NT2/D1 (cell line): ENCODE data around the gene ZNF174.

ENCODE experiments used
- DNase-seq: peaks from one replicate; pipeline ENCODE4 v3.0.0-alpha.2; 2011; ENCODE audit warnings: low read depth, low spot score
- H3K27me3 ChIP-seq: 2 replicates; pipeline ENCODE4 v1.6.0; 2011; ENCODE audit warnings: mild to moderate bottlenecking; ENCODE audit not compliant: insufficient read length, insufficient read depth
- H3K36me3 ChIP-seq: 2 replicates; pipeline ENCODE4 v1.6.1; 2011; ENCODE audit warnings: mild to moderate bottlenecking, low read length, mixed read lengths; ENCODE audit not compliant: insufficient read depth, insufficient read length
- H3K4me1 ChIP-seq: 2 replicates; pipeline ENCODE4 v1.5.1; 2011; ENCODE audit not compliant: insufficient read depth, insufficient read length
- H3K4me3 ChIP-seq: 2 replicates; pipeline ENCODE4 v1.5.1; 2011; ENCODE audit warnings: low read depth; ENCODE audit not compliant: insufficient read length
- H3K9ac ChIP-seq: 2 replicates; pipeline ENCODE4 v1.6.0; 2011; ENCODE audit warnings: low read depth; ENCODE audit not compliant: insufficient read length
- H3K9me3 ChIP-seq: 2 replicates; pipeline ENCODE4 v1.5.1; 2011; ENCODE audit warnings: mild to moderate bottlenecking, low read length; ENCODE audit not compliant: insufficient read depth
- SUZ12 ChIP-seq: IDR thresholded peaks from 2 replicates; pipeline ENCODE4 v1.6.1; 2011; ENCODE audit not compliant: insufficient read length, insufficient read depth; ENCODE audit errors: extremely low read depth
- YY1 ChIP-seq: IDR thresholded peaks from 2 replicates; pipeline ENCODE4 v1.6.1; 2011; ENCODE audit not compliant: insufficient read length, insufficient read depth
- ZNF274 ChIP-seq: IDR thresholded peaks from 2 replicates; pipeline ENCODE4 v1.6.1; 2011; ENCODE audit warnings: mild to moderate bottlenecking, low read depth, low read length

Gene ZNF174

DNA sequence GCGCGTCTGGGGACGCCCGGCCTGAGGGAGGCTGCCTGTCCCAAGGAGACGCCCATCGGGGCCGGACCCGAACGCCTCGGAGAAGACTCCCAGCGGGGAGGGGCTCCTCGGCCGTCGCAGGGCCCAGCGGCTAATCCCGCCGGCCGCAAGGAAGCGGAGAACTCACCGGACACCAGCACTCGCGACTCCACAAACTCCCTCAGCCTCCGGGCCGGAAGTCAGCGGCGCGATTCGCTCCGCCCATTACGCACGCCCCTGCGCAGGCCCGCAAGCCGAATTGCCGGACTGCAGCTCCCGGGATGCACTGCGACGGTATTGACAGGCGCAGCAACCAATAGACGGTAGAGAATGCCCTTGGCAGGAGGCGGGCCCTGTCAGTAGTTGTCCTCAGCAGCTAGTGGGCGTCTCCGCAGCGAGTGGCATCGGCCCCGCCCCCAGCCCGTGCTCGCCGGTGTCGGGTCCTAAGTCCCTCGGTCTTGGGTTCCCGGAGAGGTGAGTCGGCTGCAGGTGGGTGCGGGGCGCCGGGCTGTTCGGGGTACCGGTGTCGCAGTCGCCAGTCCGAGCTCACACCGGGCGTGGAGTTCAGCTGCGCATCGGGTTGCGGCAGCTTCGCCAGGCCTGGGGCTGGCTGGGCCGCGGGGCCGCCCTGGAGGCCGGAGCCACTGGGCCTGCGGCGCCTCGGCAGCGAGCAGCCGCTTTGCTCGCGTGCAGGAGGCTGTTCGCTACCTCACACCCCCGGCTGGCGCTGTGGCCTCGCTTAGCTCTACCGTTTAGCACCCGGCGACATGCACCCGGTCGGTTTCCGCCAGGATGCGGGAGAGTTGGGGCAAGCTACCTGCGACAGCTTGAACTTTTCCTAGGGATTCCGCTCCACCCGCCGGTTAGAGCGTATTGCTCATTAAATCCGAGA is at the start of gene ZNF174, which contains the start of gene ZSCAN32:
Gene ZNF174 (plus strand): TSS at position 437 of the 910 bp plus-strand sequence. CDS start 790 bp downstream, outside the sequence.
Gene ZSCAN32 (minus strand): TSS at position 226 of the 910 bp plus-strand sequence. CDS start 3,447 bp downstream, outside the sequence.
- H3K36me3 ChIP-seq, result peaks cover 62% of the 10 kb centered on the region

DNA sequence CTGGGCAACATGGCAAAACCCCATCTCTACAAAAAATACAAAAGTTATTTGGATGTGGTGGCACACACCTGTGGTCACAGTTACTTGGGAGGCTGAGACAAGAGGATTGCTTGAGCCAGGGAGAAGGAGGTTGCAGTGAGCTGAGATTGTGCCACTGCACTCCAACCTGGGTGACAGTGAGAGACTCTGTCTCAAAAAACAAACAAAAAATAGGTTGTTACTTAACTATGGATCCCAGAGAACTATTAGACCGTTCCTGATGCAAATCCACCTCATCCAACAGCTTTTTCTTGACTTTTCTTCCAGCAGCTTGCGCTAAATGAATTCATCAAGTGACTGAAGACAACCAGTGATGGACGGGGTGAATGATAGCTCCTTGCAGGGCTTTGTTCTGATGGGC is 45.4 kb upstream of the ZNF174 start, which contains the start of gene OR2C1:
Gene OR2C1 (plus strand): TSS at position 301 of the 400 bp plus-strand sequence. CDS start 52 bp downstream, at position 353.
- no peaks in the 10 kb centered on the region for H3K36me3 ChIP-seq
- TF ChIP-seq ZNF274 (no peak), YY1 (no peak), SUZ12 (no peak)
- no peaks in the 10 kb centered on the region for H3K9me3 ChIP-seq
- H3K4me1 ChIP-seq, result no peaks in the 10 kb centered on the region
- no peak within 1 kb of the TSS for H3K9ac ChIP-seq
- peak within 1 kb of the TSS; percentile 3 for H3K4me3 ChIP-seq
- H3K27me3 ChIP-seq, result peaks cover 2% of the 10 kb centered on the region
- no peak for DNase-seq

More for the DNA sequence above, at the start of gene ZNF174, which contains the start of gene ZSCAN32:
- Histone ChIP-seq H3K4me1 (no peaks in the 10 kb centered on the region), H3K27me3 (no peaks in the 10 kb centered on the region), H3K4me3 (peak within 1 kb of the TSS; percentile 89), H3K9ac (peak within 1 kb of the TSS; percentile 95), H3K9me3 (peaks cover 34% of the 10 kb centered on the region)
- DNase-seq, result peak; percentile 99
- TF ChIP-seq SUZ12 (no peak), YY1 (no peak), ZNF274 (no peak)

DNA sequence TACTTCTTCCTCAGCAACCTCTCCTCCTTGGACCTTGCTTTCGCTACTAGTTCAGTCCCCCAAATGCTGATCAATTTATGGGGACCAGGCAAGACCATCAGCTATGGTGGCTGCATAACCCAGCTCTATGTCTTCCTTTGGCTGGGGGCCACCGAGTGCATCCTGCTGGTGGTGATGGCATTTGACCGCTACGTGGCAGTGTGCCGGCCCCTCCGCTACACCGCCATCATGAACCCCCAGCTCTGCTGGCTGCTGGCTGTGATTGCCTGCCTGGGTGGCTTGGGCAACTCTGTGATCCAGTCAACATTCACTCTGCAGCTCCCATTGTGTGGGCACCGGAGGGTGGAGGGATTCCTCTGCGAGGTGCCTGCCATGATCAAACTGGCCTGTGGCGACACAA is 44.9 kb upstream of the ZNF174 start:
- no peak for DNase-seq
- H3K4me1 ChIP-seq, result no peaks in the 10 kb centered on the region
- no peaks in the 10 kb centered on the region for H3K9me3 ChIP-seq

DNA sequence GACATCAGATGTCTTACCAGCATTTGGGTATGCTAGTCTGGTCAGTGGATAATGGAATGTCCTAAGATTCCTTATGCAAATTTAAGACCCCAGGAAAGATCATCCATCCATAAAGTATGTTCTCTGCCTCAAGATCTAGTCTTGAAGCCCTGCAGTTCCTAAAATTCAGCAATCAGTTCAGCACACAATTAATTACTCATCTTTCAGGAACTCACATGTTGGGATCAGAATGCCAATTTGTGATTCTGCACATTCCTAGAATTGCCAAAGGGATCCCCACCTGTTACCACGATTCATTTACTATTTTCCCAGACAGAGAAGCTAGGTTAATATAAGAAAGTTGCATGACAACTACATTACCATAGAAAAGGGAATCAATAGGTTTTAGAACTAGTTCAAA is 42.1 kb upstream of the ZNF174 start:
- Histone ChIP-seq H3K4me1 (no peaks in the 10 kb centered on the region), H3K4me3 (no peak overlapping the region), H3K9me3 (no peaks in the 10 kb centered on the region), H3K36me3 (no peaks in the 10 kb centered on the region), H3K9ac (no peak overlapping the region), H3K27me3 (peaks cover 6% of the 10 kb centered on the region)
- DNase-seq, result no peak
- TF ChIP-seq SUZ12 (no peak), YY1 (no peak), ZNF274 (no peak)

More for the DNA sequence above, 44.9 kb upstream of the ZNF174 start:
- peaks cover 5% of the 10 kb centered on the region for H3K27me3 ChIP-seq
- H3K9ac ChIP-seq, result no peak overlapping the region
- H3K36me3 ChIP-seq, result no peaks in the 10 kb centered on the region
- H3K4me3 ChIP-seq, result peak overlapping the region; percentile 3
- TF ChIP-seq SUZ12 (no peak), ZNF274 (no peak), YY1 (no peak)

DNA sequence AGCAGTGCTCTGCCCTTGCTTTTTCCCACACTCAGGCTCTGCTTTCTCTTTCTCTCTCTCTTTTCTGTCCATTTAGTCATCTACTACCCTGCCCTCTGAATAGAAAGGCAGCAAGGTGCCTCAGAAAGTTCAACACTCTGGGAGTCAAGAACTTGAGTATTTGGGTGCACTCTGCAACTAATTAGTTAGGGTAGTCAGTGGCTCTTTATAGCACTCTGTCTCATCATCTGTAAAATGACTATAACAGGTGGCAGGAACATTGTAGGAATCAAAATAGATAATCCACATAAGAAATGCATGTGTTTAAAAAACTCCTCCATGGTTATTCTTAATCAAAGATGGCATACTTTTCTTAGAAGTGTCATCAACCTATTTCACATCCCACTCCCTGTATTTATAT is 38.1 kb upstream of the ZNF174 start:
- Histone ChIP-seq H3K9ac (no peak overlapping the region), H3K36me3 (no peaks in the 10 kb centered on the region), H3K9me3 (no peaks in the 10 kb centered on the region; the same call in 1 of the 2 replicates), H3K27me3 (peaks cover 4% of the 10 kb centered on the region), H3K4me3 (no peak overlapping the region), H3K4me1 (no peaks in the 10 kb centered on the region)
- TF ChIP-seq YY1 (no peak), ZNF274 (no peak), SUZ12 (no peak)
- DNase-seq, result no peak

DNA sequence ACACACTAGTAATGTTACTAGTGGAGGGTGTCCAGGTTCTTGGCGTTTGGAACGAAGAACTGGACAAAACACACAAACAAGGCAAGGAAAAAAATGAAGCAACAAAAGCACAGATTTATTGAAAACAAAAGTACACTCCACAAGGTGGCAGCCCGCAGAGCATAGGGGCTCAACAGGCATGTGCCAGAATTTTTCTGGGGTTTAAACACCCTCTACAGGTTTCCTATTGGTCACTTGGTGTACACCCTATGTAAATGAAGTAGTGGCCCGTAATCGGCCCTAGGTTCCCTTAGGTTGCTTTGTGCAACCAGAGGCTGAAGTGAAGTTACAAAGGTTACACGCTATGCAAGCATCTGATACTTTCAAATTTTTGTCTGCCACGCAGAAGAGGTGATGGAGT is 37.2 kb upstream of the ZNF174 start:
- no peaks in the 10 kb centered on the region for H3K36me3 ChIP-seq
- no peak for TF ChIP-seq SUZ12
- no peaks in the 10 kb centered on the region for H3K4me1 ChIP-seq
- no peak overlapping the region for H3K9ac ChIP-seq
- H3K4me3 ChIP-seq, result no peak overlapping the region
- peaks cover 4% of the 10 kb centered on the region for H3K27me3 ChIP-seq
- no peaks in the 10 kb centered on the region; the same call in 1 of the 2 replicates for H3K9me3 ChIP-seq
- no peak for DNase-seq

DNA sequence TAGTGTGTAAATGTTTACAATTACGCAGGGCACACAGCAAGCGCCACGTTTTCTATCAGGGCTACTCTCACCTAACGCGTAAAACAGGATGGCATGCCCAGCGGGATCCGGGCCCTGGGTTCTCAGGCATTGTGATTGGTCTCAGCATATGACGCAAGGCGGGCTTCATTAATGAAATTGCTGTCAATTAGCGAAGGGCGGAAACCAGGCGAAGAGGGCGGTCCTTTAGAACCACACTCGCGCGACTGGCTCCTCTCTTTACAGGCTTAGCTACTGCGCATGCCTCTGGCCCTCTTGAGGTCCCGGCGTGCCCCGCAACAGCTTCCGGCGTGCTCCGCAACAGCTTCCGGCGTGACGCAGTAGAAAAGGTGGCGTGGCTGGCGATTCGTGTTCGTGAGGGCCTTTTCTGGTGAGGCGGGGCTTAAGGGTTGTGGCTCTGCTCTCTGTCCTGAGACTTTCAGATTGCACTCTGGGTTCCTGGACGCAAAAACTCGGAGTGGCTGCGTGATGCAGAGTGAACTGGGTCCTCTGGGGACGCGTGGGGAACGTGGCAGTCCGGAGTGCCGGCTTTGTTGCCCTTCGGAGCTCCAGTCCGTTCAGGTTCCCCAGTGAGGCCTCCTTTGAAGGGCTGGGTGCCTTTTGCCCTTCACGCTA is 36.1 kb upstream of the ZNF174 start:
- peak overlapping the region; percentile 89 for H3K9ac ChIP-seq
- H3K36me3 ChIP-seq, result no peaks in the 10 kb centered on the region
- no peaks in the 10 kb centered on the region; the same call in 1 of the 2 replicates for H3K9me3 ChIP-seq
- peak; percentile 98 for DNase-seq
- peak overlapping the region; percentile 89 for H3K4me3 ChIP-seq
- peaks cover 4% of the 10 kb centered on the region for H3K27me3 ChIP-seq
- H3K4me1 ChIP-seq, result no peaks in the 10 kb centered on the region
- TF ChIP-seq ZNF274, result no peak
- no peak for TF ChIP-seq SUZ12
- TF ChIP-seq YY1, result no peak
